ENCODE measurements around the gene C1QL1.

Gene C1QL1

GRCh38 chr17:44922746-44923470, 45.2 kb downstream of the C1QL1 start:
- no peaks in the 10 kb centered on the region for H3K9me3 ChIP-seq (ENCODE audit: insufficient read depth, low read length)
- H3K27me3 ChIP-seq (ENCODE audit: insufficient read depth, insufficient read length) = no peaks in the 10 kb centered on the region
- H3K36me3 ChIP-seq (ENCODE audit: insufficient read depth, insufficient read length, low read length) = peaks cover 24% of the 10 kb centered on the region
- no peak overlapping the region for H3K4me3 ChIP-seq (ENCODE audit: insufficient read length, low read depth)
- DNase-seq (ENCODE audit: low read depth, low spot score) = no peak
- peaks cover 7% of the 10 kb centered on the region for H3K4me1 ChIP-seq (ENCODE audit: insufficient read depth, insufficient read length)
- H3K9ac ChIP-seq (ENCODE audit: insufficient read length, low read depth) = no peak overlapping the region
- TF ChIP-seq SUZ12 (IDR thresholded peaks at IDR 0.05; ENCODE audit: extremely low read depth, insufficient read depth, insufficient read length) (no peak), ZNF274 (IDR thresholded peaks at IDR 0.05; ENCODE audit: low read depth, low read length) (no peak), YY1 (IDR thresholded peaks at IDR 0.05; ENCODE audit: insufficient read depth, insufficient read length) (no peak)

- Histone ChIP-seq H3K9me3 (ENCODE audit: insufficient read depth, low read length) (no peaks in the 10 kb centered on the region), H3K36me3 (ENCODE audit: insufficient read depth, insufficient read length, low read length) (peaks cover 16% of the 10 kb centered on the region), H3K9ac (ENCODE audit: insufficient read length, low read depth) (no peak overlapping the region), H3K27me3 (ENCODE audit: insufficient read depth, insufficient read length) (no peaks in the 10 kb centered on the region), H3K4me3 (ENCODE audit: insufficient read length, low read depth) (no peak overlapping the region), H3K4me1 (ENCODE audit: insufficient read depth, insufficient read length) (peaks cover 7% of the 10 kb centered on the region)
- no peak for DNase-seq (ENCODE audit: low read depth, low spot score)
- TF ChIP-seq YY1 (IDR thresholded peaks at IDR 0.05; ENCODE audit: insufficient read depth, insufficient read length) (no peak), ZNF274 (IDR thresholded peaks at IDR 0.05; ENCODE audit: low read depth, low read length) (no peak), SUZ12 (IDR thresholded peaks at IDR 0.05; ENCODE audit: extremely low read depth, insufficient read depth, insufficient read length) (no peak)
Measured at GRCh38 chr17:44922136-44922535, 46.0 kb downstream of the C1QL1 start.

- no peak overlapping the region for H3K4me3 ChIP-seq (ENCODE audit: insufficient read length, low read depth)
- no peak for TF ChIP-seq YY1 (IDR thresholded peaks at IDR 0.05; ENCODE audit: insufficient read depth, insufficient read length)
- TF ChIP-seq SUZ12 (IDR thresholded peaks at IDR 0.05; ENCODE audit: extremely low read depth, insufficient read depth, insufficient read length) = no peak
- H3K27me3 ChIP-seq (ENCODE audit: insufficient read depth, insufficient read length) = no peaks in the 10 kb centered on the region
- H3K36me3 ChIP-seq (ENCODE audit: insufficient read depth, insufficient read length, low read length) = peaks cover 8% of the 10 kb centered on the region
- DNase-seq (ENCODE audit: low read depth, low spot score) = no peak
- no peak overlapping the region for H3K9ac ChIP-seq (ENCODE audit: insufficient read length, low read depth)
- no peaks in the 10 kb centered on the region for H3K9me3 ChIP-seq (ENCODE audit: insufficient read depth, low read length)
- peaks cover 7% of the 10 kb centered on the region for H3K4me1 ChIP-seq (ENCODE audit: insufficient read depth, insufficient read length)
Measured at GRCh38 chr17:44921122-44921882, 46.8 kb downstream of the C1QL1 start.

GRCh38 chr17:44920565-44920940, 47.5 kb downstream of the C1QL1 start:
- DNase-seq (ENCODE audit: low read depth, low spot score) = no peak

GRCh38 chr17:44919885-44920564, 48.1 kb downstream of the C1QL1 start:
- DNase-seq (ENCODE audit: low read depth, low spot score) = peak; percentile 63
- H3K4me3 ChIP-seq (ENCODE audit: insufficient read length, low read depth) = no peak overlapping the region
- H3K9ac ChIP-seq (ENCODE audit: insufficient read length, low read depth) = no peak overlapping the region
- no peak for TF ChIP-seq SUZ12 (IDR thresholded peaks at IDR 0.05; ENCODE audit: extremely low read depth, insufficient read depth, insufficient read length)
- TF ChIP-seq ZNF274 (IDR thresholded peaks at IDR 0.05; ENCODE audit: low read depth, low read length) = no peak
- TF ChIP-seq YY1 (IDR thresholded peaks at IDR 0.05; ENCODE audit: insufficient read depth, insufficient read length) = no peak
- H3K4me1 ChIP-seq (ENCODE audit: insufficient read depth, insufficient read length) = peaks cover 7% of the 10 kb centered on the region
- H3K36me3 ChIP-seq (ENCODE audit: insufficient read depth, insufficient read length, low read length) = no peaks in the 10 kb centered on the region
- H3K27me3 ChIP-seq (ENCODE audit: insufficient read depth, insufficient read length) = no peaks in the 10 kb centered on the region
- no peaks in the 10 kb centered on the region for H3K9me3 ChIP-seq (ENCODE audit: insufficient read depth, low read length)

More at GRCh38 chr17:44920565-44920940, 47.5 kb downstream of the C1QL1 start:
- TF ChIP-seq SUZ12 (IDR thresholded peaks at IDR 0.05; ENCODE audit: extremely low read depth, insufficient read depth, insufficient read length) = no peak
- H3K9me3 ChIP-seq (ENCODE audit: insufficient read depth, low read length) = no peaks in the 10 kb centered on the region
- peaks cover under 1% of the 10 kb centered on the region for H3K36me3 ChIP-seq (ENCODE audit: insufficient read depth, insufficient read length, low read length)
- no peak overlapping the region for H3K4me3 ChIP-seq (ENCODE audit: insufficient read length, low read depth)
- H3K9ac ChIP-seq (ENCODE audit: insufficient read length, low read depth) = no peak overlapping the region
- H3K27me3 ChIP-seq (ENCODE audit: insufficient read depth, insufficient read length) = no peaks in the 10 kb centered on the region
- peaks cover 7% of the 10 kb centered on the region for H3K4me1 ChIP-seq (ENCODE audit: insufficient read depth, insufficient read length)

GRCh38 chr17:44919411-44919810, 48.7 kb downstream of the C1QL1 start:
- Histone ChIP-seq H3K4me3 (ENCODE audit: insufficient read length, low read depth) (no peak overlapping the region), H3K27me3 (ENCODE audit: insufficient read depth, insufficient read length) (no peaks in the 10 kb centered on the region), H3K4me1 (ENCODE audit: insufficient read depth, insufficient read length) (peaks cover 7% of the 10 kb centered on the region), H3K9ac (ENCODE audit: insufficient read length, low read depth) (no peak overlapping the region), H3K36me3 (ENCODE audit: insufficient read depth, insufficient read length, low read length) (no peaks in the 10 kb centered on the region), H3K9me3 (ENCODE audit: insufficient read depth, low read length) (no peaks in the 10 kb centered on the region)
- TF ChIP-seq SUZ12 (IDR thresholded peaks at IDR 0.05; ENCODE audit: extremely low read depth, insufficient read depth, insufficient read length) (no peak), ZNF274 (IDR thresholded peaks at IDR 0.05; ENCODE audit: low read depth, low read length) (no peak), YY1 (IDR thresholded peaks at IDR 0.05; ENCODE audit: insufficient read depth, insufficient read length) (no peak)
- DNase-seq (ENCODE audit: low read depth, low spot score) = no peak

GRCh38 chr17:44918006-44918405, 50.1 kb downstream of the C1QL1 start:
- no peaks in the 10 kb centered on the region for H3K36me3 ChIP-seq (ENCODE audit: insufficient read depth, insufficient read length, low read length)
- no peak for DNase-seq (ENCODE audit: low read depth, low spot score)
- TF ChIP-seq SUZ12 (IDR thresholded peaks at IDR 0.05; ENCODE audit: extremely low read depth, insufficient read depth, insufficient read length) (no peak), YY1 (IDR thresholded peaks at IDR 0.05; ENCODE audit: insufficient read depth, insufficient read length) (no peak), ZNF274 (IDR thresholded peaks at IDR 0.05; ENCODE audit: low read depth, low read length) (no peak)
- H3K4me1 ChIP-seq (ENCODE audit: insufficient read depth, insufficient read length) = peaks cover 10% of the 10 kb centered on the region
- peaks cover 6% of the 10 kb centered on the region for H3K27me3 ChIP-seq (ENCODE audit: insufficient read depth, insufficient read length)
- no peak overlapping the region for H3K9ac ChIP-seq (ENCODE audit: insufficient read length, low read depth)
- H3K9me3 ChIP-seq (ENCODE audit: insufficient read depth, low read length) = no peaks in the 10 kb centered on the region
- no peak overlapping the region for H3K4me3 ChIP-seq (ENCODE audit: insufficient read length, low read depth)
